GM12878 (cell line): Measurements from ENCODE around the gene PKD1L1.

Experiments used
- MAX ChIP-seq: IDR thresholded peaks from 2 replicates; pipeline ENCODE4 v1.6.1; 2012; ENCODE audit warnings: low read depth, low read length, improper control_type of control experiment
- PRDM15 ChIP-seq: fragments of 450-650 bp; formaldehyde crosslinking; IDR thresholded peaks from 2 replicates; pipeline ENCODE4 v1.4.0; 2020; ENCODE audit warnings: mild to moderate bottlenecking, moderate library complexity
- ZBTB11 ChIP-seq: fragments of 450-650 bp; formaldehyde crosslinking; IDR thresholded peaks from 2 replicates; pipeline ENCODE4 v1.5.0; 2022; ENCODE audit warnings: mild to moderate bottlenecking, missing genetic modification characterization

- no peak for TF ChIP-seq MAX
- no peak for TF ChIP-seq ZBTB11 (CRISPR knock-in tag)
- no peak for TF ChIP-seq PRDM15 (CRISPR knock-in tag)
Observed at GRCh38 chr7:47950714-47951113, 2.4 kb upstream of the PKD1L1 start.
